Neural progenitor cell (in vitro differentiated cells): Measurements from ENCODE around the gene NEB.

Source experiments
- CTCF ChIP-seq: fragments of 200-600 bp; sonication (generic); IDR thresholded peaks from 2 replicates; pipeline ENCODE4 v1.5.1; 2017; ENCODE audit warnings: antibody characterized with exemption, mild to moderate bottlenecking
- EZH2phosphoT487 ChIP-seq: fragments of 200-600 bp; sonication (generic); IDR thresholded peaks from 2 replicates; pipeline ENCODE4 v1.6.1; 2017; ENCODE audit warnings: antibody characterized with exemption

- TF ChIP-seq CTCF = no peak
- TF ChIP-seq EZH2phosphoT487 = no peak
Observed at GRCh38 chr2:151670846-151671597, 63.3 kb downstream of the NEB start.
